ENCODE data around the gene CDC42SE2.

The CDC42SE2 gene

DNA sequence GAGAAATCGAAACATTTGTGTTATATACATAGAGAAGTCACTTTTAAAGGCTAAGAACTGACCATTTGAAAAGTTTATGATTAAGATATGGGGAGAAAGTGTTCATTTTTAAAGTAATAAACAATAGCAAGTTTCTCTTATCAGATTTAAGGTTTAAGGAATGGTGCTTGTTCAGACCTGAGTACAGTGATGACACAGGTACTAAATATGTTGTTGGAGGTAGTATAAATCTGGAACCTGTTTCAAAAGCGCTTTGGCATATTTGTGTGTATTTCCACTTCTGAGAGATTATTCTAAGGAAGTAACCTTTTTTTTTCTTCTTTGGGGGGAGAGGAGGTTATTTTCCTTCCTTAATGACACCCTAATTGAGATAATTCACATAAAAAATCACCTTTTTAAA, 18.4 kb downstream of the CDC42SE2 start:
- Histone ChIP-seq H3K27ac (ENCODE audit: low read depth in 2 of 2, low read length in 2 of 2) (peak overlapping the region; percentile 91 to 98), H3K4me1 (ENCODE audit: control insufficient read depth in 2 of 2, insufficient read depth in 2 of 2, low read length in 2 of 2) (peaks cover 31 to 43% of the 10 kb centered on the region in 2 donors), H3K9me3 (ENCODE audit: control insufficient read depth in 2 of 2, low read length in 2 of 2) (no peaks in the 10 kb centered on the region), H3K36me3 (ENCODE audit: control insufficient read depth in 2 of 2, insufficient read depth in 2 of 2, low read length in 2 of 2) (no peaks in the 10 kb centered on the region), H3K9ac (ENCODE audit: low read depth in 1 of 2, low read length in 2 of 2) (peak overlapping the region; percentile 56 to 68), H3K4me3 (ENCODE audit: low read length in 2 of 2) (peak overlapping the region; percentile 56 to 57), H3K27me3 (ENCODE audit: control insufficient read depth in 2 of 2, insufficient read depth in 2 of 2, low read length in 2 of 2) (no peaks in the 10 kb centered on the region)

DNA sequence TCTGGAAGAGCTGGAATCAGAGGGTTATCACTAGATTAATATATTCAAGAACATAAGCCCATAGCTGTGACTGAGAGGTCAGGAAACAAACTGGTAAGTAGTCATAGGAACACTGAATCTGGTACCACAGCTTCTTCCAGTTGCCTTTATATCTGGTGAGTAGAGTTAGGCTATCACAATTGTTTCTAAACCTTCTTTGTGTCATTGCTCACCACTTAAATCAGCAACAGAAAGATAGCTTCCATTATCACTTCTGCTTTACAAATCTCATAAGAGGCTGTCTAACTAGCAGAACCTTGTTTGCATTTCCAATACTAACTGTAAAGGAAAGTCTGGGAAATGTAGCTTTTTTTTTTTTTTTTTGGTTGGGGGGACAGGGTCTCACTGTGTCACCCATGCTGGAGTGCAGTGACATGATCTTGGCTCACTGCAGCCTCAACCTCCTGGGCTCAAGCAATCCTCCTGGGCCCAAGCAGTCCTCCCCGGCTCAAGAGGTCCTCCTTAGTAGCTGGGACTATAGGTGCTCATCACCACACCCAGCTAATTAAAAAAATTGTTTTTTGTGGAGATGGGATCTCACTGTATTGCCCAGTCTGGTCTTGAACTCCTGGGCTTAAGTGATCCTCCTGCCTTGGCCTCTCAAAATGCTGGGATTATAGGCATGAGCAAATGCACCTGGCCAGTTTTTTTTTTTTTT, 22.0 kb downstream of the CDC42SE2 start:
- Histone ChIP-seq H3K9me3 (ENCODE audit: control insufficient read depth in 2 of 2, low read length in 2 of 2) (no peaks in the 10 kb centered on the region), H3K27ac (ENCODE audit: low read depth in 2 of 2, low read length in 2 of 2) (peak overlapping the region; percentile 62 to 75), H3K9ac (ENCODE audit: low read depth in 1 of 2, low read length in 2 of 2) (no peak overlapping the region), H3K4me1 (ENCODE audit: control insufficient read depth in 2 of 2, insufficient read depth in 2 of 2, low read length in 2 of 2) (peaks cover 22 to 38% of the 10 kb centered on the region in 2 donors), H3K4me3 (ENCODE audit: low read length in 2 of 2) (peak overlapping the region in 1 of 2 donors; percentile 13), H3K36me3 (ENCODE audit: control insufficient read depth in 2 of 2, insufficient read depth in 2 of 2, low read length in 2 of 2) (no peaks in the 10 kb centered on the region), H3K27me3 (ENCODE audit: control insufficient read depth in 2 of 2, insufficient read depth in 2 of 2, low read length in 2 of 2) (no peaks in the 10 kb centered on the region)

DNA sequence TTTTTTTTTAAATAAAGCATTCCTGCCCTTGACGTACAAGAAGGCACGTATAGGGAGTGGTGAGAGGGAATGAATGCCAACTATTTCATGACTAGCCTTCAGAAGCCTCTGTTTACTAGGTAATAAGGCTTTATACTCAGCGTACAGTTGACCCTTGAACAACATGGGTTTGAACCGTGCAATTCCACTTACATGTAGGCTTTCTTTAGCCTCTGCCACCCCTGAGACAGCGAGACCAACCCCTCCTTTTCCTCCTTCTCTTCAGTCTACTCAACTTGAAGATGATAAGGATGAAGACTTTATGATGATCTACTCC, 22.5 kb downstream of the CDC42SE2 start:
- Histone ChIP-seq H3K4me1 (ENCODE audit: control insufficient read depth in 2 of 2, insufficient read depth in 2 of 2, low read length in 2 of 2) (peaks cover 19 to 33% of the 10 kb centered on the region in 2 donors), H3K4me3 (ENCODE audit: low read length in 2 of 2) (no peak overlapping the region), H3K9ac (ENCODE audit: low read depth in 1 of 2, low read length in 2 of 2) (no peak overlapping the region), H3K27me3 (ENCODE audit: control insufficient read depth in 2 of 2, insufficient read depth in 2 of 2, low read length in 2 of 2) (no peaks in the 10 kb centered on the region), H3K36me3 (ENCODE audit: control insufficient read depth in 2 of 2, insufficient read depth in 2 of 2, low read length in 2 of 2) (no peaks in the 10 kb centered on the region), H3K9me3 (ENCODE audit: control insufficient read depth in 2 of 2, low read length in 2 of 2) (no peaks in the 10 kb centered on the region), H3K27ac (ENCODE audit: low read depth in 2 of 2, low read length in 2 of 2) (peak overlapping the region in 1 of 2 donors; percentile 44)

DNA sequence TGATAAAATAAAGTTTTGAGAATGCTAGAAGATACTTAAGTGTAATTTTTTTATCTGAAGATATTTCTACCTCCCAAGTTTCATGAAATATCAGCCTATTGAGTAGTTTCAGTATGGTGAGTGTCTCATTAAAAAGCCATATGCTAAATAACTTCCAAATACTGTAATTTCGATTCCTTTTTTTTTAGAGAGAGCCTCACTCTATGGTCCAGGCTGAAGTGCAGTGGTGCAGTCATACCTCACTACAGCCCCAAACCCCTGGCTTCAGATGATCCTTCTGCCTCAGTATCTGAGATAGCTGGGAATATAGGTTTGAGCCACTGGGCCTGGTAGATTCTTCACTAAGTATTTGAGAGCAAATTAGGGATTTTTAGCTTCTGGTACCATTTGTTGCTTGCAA, 24.5 kb downstream of the CDC42SE2 start:
- Histone ChIP-seq H3K9me3 (ENCODE audit: control insufficient read depth in 2 of 2, low read length in 2 of 2) (no peaks in the 10 kb centered on the region), H3K4me3 (ENCODE audit: low read length in 2 of 2) (no peak overlapping the region), H3K27ac (ENCODE audit: low read depth in 2 of 2, low read length in 2 of 2) (peak overlapping the region; percentile 1 to 9), H3K36me3 (ENCODE audit: control insufficient read depth in 2 of 2, insufficient read depth in 2 of 2, low read length in 2 of 2) (no peaks in the 10 kb centered on the region), H3K9ac (ENCODE audit: low read depth in 1 of 2, low read length in 2 of 2) (no peak overlapping the region), H3K4me1 (ENCODE audit: control insufficient read depth in 2 of 2, insufficient read depth in 2 of 2, low read length in 2 of 2) (peaks cover 19 to 29% of the 10 kb centered on the region in 2 donors), H3K27me3 (ENCODE audit: control insufficient read depth in 2 of 2, insufficient read depth in 2 of 2, low read length in 2 of 2) (no peaks in the 10 kb centered on the region)

DNA sequence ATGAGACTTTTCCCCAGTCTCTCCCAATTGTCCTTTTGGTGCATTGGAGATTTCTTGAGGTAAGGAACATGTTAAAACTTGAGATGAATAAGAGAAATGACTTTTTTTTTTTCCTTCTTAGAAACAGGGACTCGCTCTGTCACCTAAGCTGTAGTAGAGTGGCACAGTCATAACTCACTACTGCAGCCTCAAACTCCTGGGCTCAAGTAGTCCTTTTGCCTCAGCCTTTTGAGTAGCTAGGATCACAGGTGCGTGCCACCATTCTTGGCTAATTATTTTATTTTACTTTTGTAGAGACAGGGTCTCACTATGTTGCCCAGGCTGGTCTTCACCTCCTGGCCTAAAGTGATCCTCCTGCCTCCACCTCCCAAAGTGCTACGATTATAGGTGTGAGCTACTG, 25.9 kb downstream of the CDC42SE2 start:
- H3K36me3 ChIP-seq (ENCODE audit: control insufficient read depth in 2 of 2, insufficient read depth in 2 of 2, low read length in 2 of 2), result no peaks in the 10 kb centered on the region
- H3K4me3 ChIP-seq (ENCODE audit: low read length in 2 of 2), result no peak overlapping the region
- H3K9ac ChIP-seq (ENCODE audit: low read depth in 1 of 2, low read length in 2 of 2), result no peak overlapping the region
- H3K4me1 ChIP-seq (ENCODE audit: control insufficient read depth in 2 of 2, insufficient read depth in 2 of 2, low read length in 2 of 2), result peaks cover 11 to 26% of the 10 kb centered on the region in 2 donors
- no peak overlapping the region for H3K27ac ChIP-seq (ENCODE audit: low read depth in 2 of 2, low read length in 2 of 2)
- H3K27me3 ChIP-seq (ENCODE audit: control insufficient read depth in 2 of 2, insufficient read depth in 2 of 2, low read length in 2 of 2), result no peaks in the 10 kb centered on the region
- no peaks in the 10 kb centered on the region for H3K9me3 ChIP-seq (ENCODE audit: control insufficient read depth in 2 of 2, low read length in 2 of 2)

DNA sequence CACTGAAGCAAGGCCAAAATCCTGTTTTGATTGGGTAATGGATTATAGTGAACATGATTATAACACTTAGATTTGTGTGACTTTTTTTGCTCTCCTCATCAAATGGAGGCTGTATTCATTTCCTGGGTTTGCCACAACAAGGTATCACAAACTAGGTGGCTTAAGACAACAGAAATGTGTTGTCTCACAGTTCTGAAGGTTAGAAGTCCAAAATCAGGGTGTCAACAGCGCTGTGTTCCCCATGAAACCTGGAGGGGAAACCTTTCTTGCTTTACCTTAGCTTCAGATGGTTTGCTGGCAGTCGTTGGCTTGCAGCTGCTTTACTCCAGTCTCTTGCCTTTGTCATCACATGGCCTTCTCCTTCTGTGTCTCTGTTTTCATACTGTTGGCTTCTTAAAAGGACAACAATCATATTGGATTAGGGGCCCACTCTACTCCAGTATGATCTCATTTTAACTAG, 32.4 kb downstream of the CDC42SE2 start:
- Histone ChIP-seq H3K9ac (ENCODE audit: low read depth in 1 of 2, low read length in 2 of 2) (no peak overlapping the region), H3K9me3 (ENCODE audit: control insufficient read depth in 2 of 2, low read length in 2 of 2) (no peaks in the 10 kb centered on the region), H3K4me3 (ENCODE audit: low read length in 2 of 2) (no peak overlapping the region), H3K36me3 (ENCODE audit: control insufficient read depth in 2 of 2, insufficient read depth in 2 of 2, low read length in 2 of 2) (no peaks in the 10 kb centered on the region), H3K27ac (ENCODE audit: low read depth in 2 of 2, low read length in 2 of 2) (no peak overlapping the region), H3K27me3 (ENCODE audit: control insufficient read depth in 2 of 2, insufficient read depth in 2 of 2, low read length in 2 of 2) (no peaks in the 10 kb centered on the region), H3K4me1 (ENCODE audit: control insufficient read depth in 2 of 2, insufficient read depth in 2 of 2, low read length in 2 of 2) (no peaks in the 10 kb centered on the region)

DNA sequence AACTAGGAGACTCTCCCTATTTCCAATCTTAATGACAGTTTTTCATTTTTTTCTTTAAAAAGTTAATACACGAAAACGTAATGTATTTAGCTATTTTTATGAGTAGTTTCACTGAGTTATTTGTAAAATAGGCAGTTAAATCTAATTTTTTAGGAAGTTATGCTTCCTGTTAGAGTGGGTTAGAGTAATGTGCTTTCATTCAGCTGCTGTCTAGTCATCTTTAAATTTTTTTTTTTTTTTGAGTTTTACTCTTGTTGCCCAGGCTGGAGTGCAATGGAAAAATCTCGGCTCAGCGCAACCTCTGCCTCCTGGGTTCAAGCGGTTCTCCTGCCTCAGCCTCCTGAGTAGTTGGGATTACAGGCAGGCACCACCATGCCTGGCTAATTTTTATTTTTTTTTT, 34.0 kb downstream of the CDC42SE2 start:
- Histone ChIP-seq H3K9me3 (ENCODE audit: control insufficient read depth in 2 of 2, low read length in 2 of 2) (no peaks in the 10 kb centered on the region), H3K27ac (ENCODE audit: low read depth in 2 of 2, low read length in 2 of 2) (no peak overlapping the region), H3K4me1 (ENCODE audit: control insufficient read depth in 2 of 2, insufficient read depth in 2 of 2, low read length in 2 of 2) (no peaks in the 10 kb centered on the region), H3K27me3 (ENCODE audit: control insufficient read depth in 2 of 2, insufficient read depth in 2 of 2, low read length in 2 of 2) (no peaks in the 10 kb centered on the region), H3K4me3 (ENCODE audit: low read length in 2 of 2) (no peak overlapping the region), H3K36me3 (ENCODE audit: control insufficient read depth in 2 of 2, insufficient read depth in 2 of 2, low read length in 2 of 2) (no peaks in the 10 kb centered on the region), H3K9ac (ENCODE audit: low read depth in 1 of 2, low read length in 2 of 2) (no peak overlapping the region)

DNA sequence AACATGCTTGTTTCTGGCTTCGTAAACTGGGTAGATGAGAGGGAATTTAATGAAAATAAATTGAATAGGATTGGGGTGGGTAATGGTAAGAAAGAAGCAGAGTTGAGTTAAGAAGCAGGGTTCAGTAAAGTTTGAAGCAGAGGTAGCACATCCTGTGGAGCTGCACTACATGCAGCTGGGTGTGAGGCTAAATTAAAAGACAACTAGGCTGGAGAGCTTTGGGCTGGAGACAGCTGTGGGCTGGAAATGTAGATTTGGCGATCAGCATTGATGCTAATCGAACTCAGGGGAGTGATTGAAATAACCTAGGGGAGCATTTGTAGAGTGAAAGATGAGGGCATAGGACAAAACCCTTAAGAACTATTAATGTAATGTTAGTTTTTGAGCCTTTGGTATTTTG, 35.6 kb downstream of the CDC42SE2 start:
- H3K4me1 ChIP-seq (ENCODE audit: control insufficient read depth in 2 of 2, insufficient read depth in 2 of 2, low read length in 2 of 2), result no peaks in the 10 kb centered on the region
- H3K9ac ChIP-seq (ENCODE audit: low read depth in 1 of 2, low read length in 2 of 2), result no peak overlapping the region
- no peak overlapping the region for H3K27ac ChIP-seq (ENCODE audit: low read depth in 2 of 2, low read length in 2 of 2)
- H3K36me3 ChIP-seq (ENCODE audit: control insufficient read depth in 2 of 2, insufficient read depth in 2 of 2, low read length in 2 of 2), result no peaks in the 10 kb centered on the region
- no peaks in the 10 kb centered on the region for H3K9me3 ChIP-seq (ENCODE audit: control insufficient read depth in 2 of 2, low read length in 2 of 2)
- no peak overlapping the region for H3K4me3 ChIP-seq (ENCODE audit: low read length in 2 of 2)
- H3K27me3 ChIP-seq (ENCODE audit: control insufficient read depth in 2 of 2, insufficient read depth in 2 of 2, low read length in 2 of 2), result no peaks in the 10 kb centered on the region

DNA sequence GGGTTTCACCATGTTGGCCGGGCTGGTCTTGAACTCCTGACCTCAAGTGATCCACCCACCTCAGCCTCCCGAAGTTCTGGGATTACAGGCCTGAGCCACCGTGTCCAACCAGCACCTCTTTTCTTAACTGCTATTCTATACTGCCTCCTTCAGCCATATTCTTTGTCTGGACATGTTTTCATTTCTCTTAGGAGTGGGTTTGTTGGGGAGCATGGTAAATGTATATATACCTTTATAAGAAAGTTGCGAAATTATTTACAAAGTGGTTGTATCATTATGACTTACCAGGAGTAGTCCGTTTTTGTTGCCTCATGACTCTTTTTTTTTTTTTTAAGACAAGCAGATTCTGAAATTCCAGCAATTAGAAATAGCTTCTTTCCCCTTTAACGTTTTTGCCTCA, 38.7 kb downstream of the CDC42SE2 start:
- Histone ChIP-seq H3K36me3 (ENCODE audit: control insufficient read depth in 2 of 2, insufficient read depth in 2 of 2, low read length in 2 of 2) (no peaks in the 10 kb centered on the region), H3K27ac (ENCODE audit: low read depth in 2 of 2, low read length in 2 of 2) (no peak overlapping the region), H3K9ac (ENCODE audit: low read depth in 1 of 2, low read length in 2 of 2) (no peak overlapping the region), H3K27me3 (ENCODE audit: control insufficient read depth in 2 of 2, insufficient read depth in 2 of 2, low read length in 2 of 2) (no peaks in the 10 kb centered on the region), H3K4me1 (ENCODE audit: control insufficient read depth in 2 of 2, insufficient read depth in 2 of 2, low read length in 2 of 2) (no peaks in the 10 kb centered on the region), H3K4me3 (ENCODE audit: low read length in 2 of 2) (no peak overlapping the region), H3K9me3 (ENCODE audit: control insufficient read depth in 2 of 2, low read length in 2 of 2) (no peaks in the 10 kb centered on the region)

DNA sequence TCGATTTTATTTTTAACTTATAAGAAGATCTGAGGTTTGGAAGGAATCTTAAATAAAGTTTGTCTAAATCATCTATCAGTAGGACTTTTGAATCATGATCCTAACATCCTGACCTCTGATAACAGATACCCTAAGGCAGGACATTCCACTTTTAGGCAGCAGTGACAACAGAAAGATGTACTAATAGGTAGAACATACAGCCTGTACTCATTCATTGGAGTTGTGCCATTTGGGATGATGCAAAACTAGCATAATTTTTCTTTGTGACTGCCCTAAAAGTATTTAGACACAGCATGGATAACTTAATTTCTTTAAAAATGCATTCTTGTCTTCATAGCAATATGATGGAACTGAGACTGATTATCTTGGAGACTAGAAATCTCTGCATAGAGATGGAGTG, 39.7 kb downstream of the CDC42SE2 start:
- no peak overlapping the region for H3K9ac ChIP-seq (ENCODE audit: low read depth in 1 of 2, low read length in 2 of 2)
- H3K27ac ChIP-seq (ENCODE audit: low read depth in 2 of 2, low read length in 2 of 2), result no peak overlapping the region
- no peaks in the 10 kb centered on the region for H3K36me3 ChIP-seq (ENCODE audit: control insufficient read depth in 2 of 2, insufficient read depth in 2 of 2, low read length in 2 of 2)
- no peaks in the 10 kb centered on the region for H3K27me3 ChIP-seq (ENCODE audit: control insufficient read depth in 2 of 2, insufficient read depth in 2 of 2, low read length in 2 of 2)
- H3K4me3 ChIP-seq (ENCODE audit: low read length in 2 of 2), result no peak overlapping the region
- H3K4me1 ChIP-seq (ENCODE audit: control insufficient read depth in 2 of 2, insufficient read depth in 2 of 2, low read length in 2 of 2), result no peaks in the 10 kb centered on the region
- H3K9me3 ChIP-seq (ENCODE audit: control insufficient read depth in 2 of 2, low read length in 2 of 2), result no peaks in the 10 kb centered on the region
